ENCODE results near the gene CNST. TPM values are rescaled to one million over a fixed set of nuclear protein-coding genes. Genes with fewer than 3 reads are reported as not detected.

The CNST gene
- total and polyA plus RNA-seq, 2 of the 13 experiments (the other 11 are each of a cell fraction or from before 2014, with no cell fraction given), result 6.3 to 12.4 TPM

GRCh38 chr1:246699095-246699735 is 133.0 kb downstream of the CNST start (continued):
- TF ChIP-seq MLXIP (CRISPR knock-in tag; IDR thresholded peaks at IDR 0.05; ENCODE audit: borderline replicate concordance) (no peak), GATAD2A (CRISPR knock-in tag; IDR thresholded peaks at IDR 0.05) (peak; percentile 62), ZMAT5 (CRISPR knock-in tag; IDR thresholded peaks at IDR 0.05; ENCODE audit: borderline replicate concordance, low read depth) (no peak), SIX4 (CRISPR knock-in tag; IDR thresholded peaks at IDR 0.05) (no peak), TOPORS (CRISPR knock-in tag; IDR thresholded peaks at IDR 0.05) (no peak), DNMT3B (CRISPR knock-in tag; conservative IDR thresholded peaks at IDR 0.05) (no peak; the same call in 1 of the 2 replicates), TFDP2 (CRISPR knock-in tag; IDR thresholded peaks at IDR 0.05) (no peak), ZNF230 (CRISPR knock-in tag; IDR thresholded peaks at IDR 0.05) (no peak), ZNF724P (CRISPR knock-in tag; IDR thresholded peaks at IDR 0.05; ENCODE audit: borderline replicate concordance) (no peak), ZNF343 (CRISPR knock-in tag; IDR thresholded peaks at IDR 0.05) (no peak), ZUFSP (CRISPR knock-in tag; IDR thresholded peaks at IDR 0.05; ENCODE audit: borderline replicate concordance) (no peak), CHD4 (IDR thresholded peaks at IDR 0.05; ENCODE audit: borderline replicate concordance, low read length) (no peak), ZNF501 (CRISPR knock-in tag; IDR thresholded peaks at IDR 0.05) (0 out of 2 replicates have a peak, but pooled peaks have one; percentile 48), CERS6 (CRISPR knock-in tag; IDR thresholded peaks at IDR 0.05) (no peak), DNMT1 (CRISPR knock-in tag; IDR thresholded peaks at IDR 0.05) (no peak), ZNF317 (CRISPR knock-in tag; IDR thresholded peaks at IDR 0.05) (no peak), RBFOX2 (IDR thresholded peaks at IDR 0.05; ENCODE audit: low read depth, low read length) (no peak), SP140L (CRISPR knock-in tag; IDR thresholded peaks at IDR 0.05; ENCODE audit: borderline replicate concordance) (peak; percentile 83; the same call in 1 of the 2 replicates), NR1H2 (CRISPR knock-in tag; IDR thresholded peaks at IDR 0.05; ENCODE audit: borderline replicate concordance, low read depth) (no peak)

All from HepG2 (cell line).